ENCODE measurements around the gene KCNK3. TPM values are rescaled to one million over a fixed set of nuclear protein-coding genes. Genes with fewer than 3 reads are reported as not detected.
"Not testable (repeated sequence)": the region's sequence is repeated elsewhere in the genome, so short reads cannot be mapped to it uniquely, and the experiment has no call there.

The KCNK3 gene
- total RNA-seq, 1 donor from 2014 or later: 1.9 TPM

DNA sequence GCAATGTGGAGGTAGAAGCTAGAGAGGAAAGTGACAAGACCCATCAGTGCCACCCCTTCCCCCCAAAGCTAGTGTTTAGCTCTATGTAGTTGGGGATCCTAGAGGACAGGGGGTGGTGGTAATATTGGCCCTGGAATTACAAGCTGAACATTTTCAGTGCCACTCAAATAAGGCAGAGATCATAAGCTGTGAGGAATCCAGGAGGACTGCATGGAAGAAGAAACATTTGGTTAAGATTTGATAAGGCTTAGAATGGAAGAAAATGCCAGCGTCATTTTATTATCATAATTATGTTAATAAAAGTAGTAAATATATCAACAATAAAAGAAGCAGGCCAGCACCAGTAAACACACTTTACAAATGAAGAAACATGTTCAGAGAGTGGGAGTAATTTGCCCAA is 33.7 kb downstream of the KCNK3 start:
- no peak for DNase-seq (ENCODE audit: low spot score)

DNA sequence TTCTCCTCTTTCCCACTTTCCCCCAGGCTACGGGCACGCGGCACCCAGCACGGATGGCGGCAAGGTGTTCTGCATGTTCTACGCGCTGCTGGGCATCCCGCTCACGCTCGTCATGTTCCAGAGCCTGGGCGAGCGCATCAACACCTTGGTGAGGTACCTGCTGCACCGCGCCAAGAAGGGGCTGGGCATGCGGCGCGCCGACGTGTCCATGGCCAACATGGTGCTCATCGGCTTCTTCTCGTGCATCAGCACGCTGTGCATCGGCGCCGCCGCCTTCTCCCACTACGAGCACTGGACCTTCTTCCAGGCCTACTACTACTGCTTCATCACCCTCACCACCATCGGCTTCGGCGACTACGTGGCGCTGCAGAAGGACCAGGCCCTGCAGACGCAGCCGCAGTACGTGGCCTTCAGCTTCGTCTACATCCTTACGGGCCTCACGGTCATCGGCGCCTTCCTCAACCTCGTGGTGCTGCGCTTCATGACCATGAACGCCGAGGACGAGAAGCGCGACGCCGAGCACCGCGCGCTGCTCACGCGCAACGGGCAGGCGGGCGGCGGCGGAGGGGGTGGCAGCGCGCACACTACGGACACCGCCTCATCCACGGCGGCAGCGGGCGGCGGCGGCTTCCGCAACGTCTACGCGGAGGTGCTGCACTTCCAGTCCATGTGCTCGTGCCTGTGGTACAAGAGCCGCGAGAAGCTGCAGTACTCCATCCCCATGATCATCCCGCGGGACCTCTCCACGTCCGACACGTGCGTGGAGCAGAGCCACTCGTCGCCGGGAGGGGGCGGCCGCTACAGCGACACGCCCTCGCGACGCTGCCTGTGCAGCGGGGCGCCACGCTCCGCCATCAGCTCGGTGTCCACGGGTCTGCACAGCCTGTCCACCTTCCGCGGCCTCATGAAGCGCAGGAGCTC is 35.4 kb downstream of the KCNK3 start:
- no peak for DNase-seq (ENCODE audit: low spot score)

DNA sequence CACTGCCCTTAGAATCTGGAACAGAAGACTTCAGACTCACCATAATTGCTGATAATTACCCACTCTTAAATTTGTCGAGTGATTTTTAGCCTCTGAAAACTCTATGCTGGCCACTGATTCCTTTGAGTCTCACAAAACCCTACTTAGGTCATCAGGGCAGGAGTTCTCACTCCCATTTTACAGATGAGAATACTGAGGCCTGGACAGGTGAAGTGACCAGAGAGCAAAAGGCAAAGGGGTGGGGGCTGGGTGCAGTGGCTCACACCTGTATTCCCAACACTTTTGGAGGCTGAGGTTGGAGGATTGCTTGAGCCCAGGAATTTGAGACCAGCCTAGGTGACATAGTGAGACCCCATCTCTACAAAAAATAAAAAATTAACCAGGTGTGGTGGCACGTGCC is 36.8 kb downstream of the KCNK3 start:
- no peak for DNase-seq (ENCODE audit: low spot score)

DNA sequence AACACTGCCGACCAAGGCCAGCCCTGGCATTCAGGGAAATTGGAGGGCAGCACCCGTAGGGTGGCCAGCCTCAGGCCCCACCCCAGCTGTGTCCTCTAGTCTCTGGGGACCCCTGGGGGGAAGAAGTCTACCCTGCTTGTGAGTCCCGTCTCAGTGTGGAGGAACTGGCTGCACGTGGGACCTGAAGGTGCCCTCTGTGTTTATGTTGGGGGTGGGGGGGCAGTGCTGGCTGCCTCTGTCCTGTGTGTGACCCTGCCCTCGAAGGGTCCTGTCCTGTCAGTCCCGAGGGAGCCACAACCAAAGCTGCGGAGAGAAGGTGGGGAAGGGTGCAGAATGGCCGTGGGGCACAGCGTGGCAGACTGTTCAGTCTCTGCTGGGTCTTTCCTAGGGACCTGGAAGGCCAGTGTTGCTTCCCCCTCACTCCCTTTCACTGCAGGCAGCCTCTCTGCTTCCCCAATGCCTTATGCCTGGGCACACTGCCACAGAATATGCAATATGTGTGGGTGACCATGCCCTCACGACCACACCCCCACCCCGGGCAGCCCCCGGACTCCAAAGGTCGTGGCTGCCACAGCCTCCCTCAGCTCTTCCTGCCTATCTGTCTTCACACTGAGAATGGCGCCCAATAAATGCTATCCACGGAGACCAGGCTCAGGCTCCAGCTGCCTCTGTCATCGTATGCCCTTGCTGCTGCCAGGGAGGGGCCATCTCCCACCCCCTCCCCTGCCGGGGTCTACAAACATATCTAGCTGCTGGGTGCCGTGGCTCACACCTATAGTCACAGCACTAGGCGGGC is 38.2 kb downstream of the KCNK3 start:
- no peak for DNase-seq (ENCODE audit: low spot score)

DNA sequence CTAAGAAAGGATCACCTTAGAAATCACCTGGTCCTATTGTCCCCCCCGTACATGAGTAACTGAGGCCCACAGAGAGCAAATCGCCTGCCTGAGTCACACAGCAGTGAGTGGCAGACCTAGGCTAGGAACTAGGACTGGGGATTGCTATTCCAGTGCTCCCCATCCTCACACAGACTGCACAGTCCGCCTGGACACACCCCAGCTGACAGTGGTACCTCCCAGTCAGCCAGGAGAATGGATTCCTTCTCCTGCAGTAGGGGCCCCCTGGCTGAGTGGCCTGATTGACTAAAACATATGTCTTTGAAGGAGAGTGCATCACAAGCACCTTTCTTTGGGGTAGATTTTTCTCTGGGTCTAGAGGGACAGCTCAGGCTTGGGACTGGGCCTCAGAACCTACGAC is 39.2 kb downstream of the KCNK3 start:
- DNase-seq (ENCODE audit: low spot score): no peak

DNA sequence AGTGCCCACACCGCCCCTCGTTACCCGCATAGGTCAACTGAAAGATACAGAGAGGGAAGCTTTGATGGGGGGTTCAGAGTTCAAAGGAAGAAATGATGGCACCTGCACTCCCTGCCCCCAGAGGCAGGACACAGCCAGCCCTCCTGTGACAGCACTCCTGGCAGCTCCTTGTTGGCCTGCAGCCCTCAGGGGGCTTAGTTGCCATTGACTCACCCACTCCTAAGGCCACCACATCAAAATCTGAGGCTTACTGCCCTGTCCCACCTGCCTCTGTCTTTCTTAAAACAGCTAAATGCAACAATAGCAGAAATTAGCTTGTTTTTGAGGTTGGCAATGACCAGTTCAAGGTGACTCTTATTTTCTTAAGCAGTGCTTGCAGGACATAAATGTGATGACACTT is 39.9 kb downstream of the KCNK3 start:
- no peak for DNase-seq (ENCODE audit: low spot score)

DNA sequence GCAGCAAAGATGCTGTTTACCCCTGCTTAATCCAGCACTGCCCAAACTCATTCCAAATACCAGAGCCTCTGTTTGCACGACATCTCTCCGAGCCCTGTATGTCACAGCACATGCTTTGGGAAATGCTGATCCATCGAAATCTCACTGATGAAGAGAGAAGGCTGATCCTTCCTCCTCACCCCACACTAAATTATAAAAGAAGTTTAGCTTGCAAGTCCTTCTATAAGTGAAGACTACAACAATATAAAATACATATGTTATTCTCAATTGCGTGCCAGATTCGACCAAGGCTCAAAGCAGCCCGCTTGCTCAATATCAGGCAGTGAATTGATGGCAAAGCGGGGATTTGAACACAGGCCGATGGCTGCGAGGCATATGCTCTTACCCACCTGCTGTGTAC is 40.9 kb downstream of the KCNK3 start:
- no peak for DNase-seq (ENCODE audit: low spot score)

DNA sequence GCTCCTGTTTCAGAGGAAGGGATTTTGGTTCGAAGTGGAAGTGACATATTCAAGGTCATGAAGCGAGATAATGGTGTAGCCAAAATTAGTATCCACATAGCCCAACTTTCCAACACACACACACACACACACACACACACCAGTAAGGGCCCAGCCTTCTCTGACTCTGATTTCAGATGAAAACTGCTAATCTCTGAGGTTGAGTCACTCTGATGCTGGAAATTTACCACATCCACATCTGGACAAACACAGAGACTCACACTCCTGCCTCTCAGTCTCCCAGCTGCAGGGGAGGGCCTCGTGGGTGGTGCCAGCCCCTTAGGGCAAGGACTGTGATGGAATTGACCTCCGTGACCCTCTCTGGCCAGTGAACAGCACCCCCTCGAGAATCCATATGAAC is 42.6 kb downstream of the KCNK3 start:
- DNase-seq (ENCODE audit: low spot score): no peak

DNA sequence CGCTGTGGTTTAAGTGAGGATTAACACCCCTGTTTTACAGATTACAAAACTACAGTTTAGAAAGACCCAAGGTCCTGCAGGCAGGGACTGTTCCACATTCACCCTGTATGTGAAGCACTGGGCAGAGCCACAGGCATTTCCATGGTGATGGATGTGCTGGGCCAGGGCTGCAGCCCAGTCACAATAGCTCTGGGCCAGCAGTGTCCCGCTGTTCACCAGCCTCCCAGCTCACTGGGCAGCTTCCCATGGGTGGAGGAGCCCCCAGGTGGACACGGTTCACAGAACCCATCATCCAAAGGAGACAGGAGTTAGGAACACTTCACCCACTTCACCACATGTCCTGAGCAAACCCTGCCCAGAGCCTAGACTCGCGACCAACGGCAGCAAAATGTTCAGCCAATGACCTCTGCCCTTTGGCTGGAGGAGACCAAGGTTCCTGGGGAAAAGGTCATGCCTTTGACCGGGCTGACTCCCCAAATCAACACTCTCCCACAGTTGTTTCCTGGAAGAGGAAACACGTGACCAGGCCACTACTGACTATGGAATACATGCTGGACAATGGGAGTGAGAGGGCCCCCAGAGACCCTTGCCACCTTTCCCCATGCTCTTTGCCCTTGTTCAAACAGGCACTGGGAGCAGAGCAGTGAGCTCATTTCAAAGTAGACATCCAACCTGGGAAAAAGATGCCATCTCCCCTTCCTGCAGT is 43.5 kb downstream of the KCNK3 start:
- no peak for DNase-seq (ENCODE audit: low spot score)

DNA sequence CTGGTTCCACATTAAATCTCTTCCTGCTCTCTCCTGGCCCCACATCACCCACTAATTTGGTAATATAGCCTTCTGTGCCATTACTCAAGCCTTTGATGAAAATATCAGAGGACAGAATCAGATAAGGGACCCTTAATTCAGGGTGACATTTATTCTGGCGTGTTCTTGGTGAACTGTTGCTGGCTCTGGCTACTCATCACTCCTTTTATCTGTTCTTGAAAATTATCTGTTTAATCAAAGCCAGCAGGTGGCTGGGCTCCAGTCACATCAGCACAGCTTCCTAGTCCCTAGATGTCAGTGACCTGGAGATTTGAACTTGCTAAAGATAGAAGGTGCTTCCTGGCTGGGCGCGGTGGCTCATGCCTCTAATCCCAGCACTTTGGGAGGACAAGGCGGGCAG is 44.7 kb downstream of the KCNK3 start:
- DNase-seq (ENCODE audit: low spot score): no peak

DNA sequence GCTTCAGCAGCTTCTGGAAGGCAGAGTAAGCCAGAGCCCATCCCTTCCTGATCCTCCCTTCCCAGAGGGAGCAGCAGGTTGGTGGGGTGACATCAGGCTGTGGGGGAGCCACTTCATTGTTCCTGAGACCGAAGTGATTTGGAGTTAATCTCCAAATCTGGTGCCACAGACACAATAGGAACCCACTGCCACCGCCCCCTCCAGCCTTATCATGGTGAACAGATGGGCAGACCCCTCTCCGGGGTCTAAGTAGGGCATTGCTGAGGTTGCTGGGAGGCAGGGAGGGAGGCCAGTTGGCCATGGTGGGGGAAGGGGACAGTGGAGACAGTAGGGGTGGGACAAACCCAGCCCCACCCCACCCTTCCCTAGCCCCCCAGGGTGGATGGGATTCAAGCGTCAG is 46.0 kb downstream of the KCNK3 start:
- DNase-seq (ENCODE audit: low spot score): no peak

DNA sequence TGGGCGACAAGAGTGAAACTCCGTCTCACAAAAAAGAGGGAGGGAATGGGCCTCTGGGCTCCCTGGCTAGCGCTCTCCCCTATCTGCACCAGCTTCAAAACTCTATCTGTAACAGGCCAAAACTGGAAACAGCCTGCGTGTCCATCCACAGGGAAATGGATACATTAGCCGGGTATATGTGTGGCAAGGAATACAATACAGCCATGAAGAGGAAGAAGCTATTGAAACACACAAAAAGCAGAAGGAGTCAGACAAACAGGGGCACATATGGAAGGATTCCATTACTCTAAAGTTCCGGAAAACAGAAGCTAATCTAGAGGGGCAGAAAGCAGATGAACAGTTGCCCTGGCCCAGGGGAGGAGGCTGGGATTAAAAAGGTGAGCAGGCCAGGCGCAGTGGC is 47.0 kb downstream of the KCNK3 start:
- no peak for DNase-seq (ENCODE audit: low spot score)

DNA sequence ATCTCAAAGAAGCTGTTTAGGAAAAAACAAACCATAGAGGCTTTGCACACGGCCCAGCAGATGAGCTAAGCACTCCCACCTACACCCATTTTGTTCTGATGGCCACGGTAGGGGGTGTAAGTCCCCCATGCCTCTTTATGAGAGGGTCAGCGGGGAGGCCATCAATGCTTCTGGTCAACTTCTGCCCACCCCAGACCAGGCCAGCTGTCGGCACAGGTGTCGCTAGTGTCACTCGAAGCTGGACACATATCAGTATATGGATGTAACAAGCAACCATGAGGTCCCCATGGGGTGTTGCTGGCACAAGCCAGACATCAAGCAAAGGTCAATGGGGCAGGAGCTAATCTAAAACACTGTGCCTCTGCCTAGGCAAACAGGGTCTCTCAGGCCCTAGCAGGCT is 47.8 kb downstream of the KCNK3 start:
- DNase-seq (ENCODE audit: low spot score): no peak

DNA sequence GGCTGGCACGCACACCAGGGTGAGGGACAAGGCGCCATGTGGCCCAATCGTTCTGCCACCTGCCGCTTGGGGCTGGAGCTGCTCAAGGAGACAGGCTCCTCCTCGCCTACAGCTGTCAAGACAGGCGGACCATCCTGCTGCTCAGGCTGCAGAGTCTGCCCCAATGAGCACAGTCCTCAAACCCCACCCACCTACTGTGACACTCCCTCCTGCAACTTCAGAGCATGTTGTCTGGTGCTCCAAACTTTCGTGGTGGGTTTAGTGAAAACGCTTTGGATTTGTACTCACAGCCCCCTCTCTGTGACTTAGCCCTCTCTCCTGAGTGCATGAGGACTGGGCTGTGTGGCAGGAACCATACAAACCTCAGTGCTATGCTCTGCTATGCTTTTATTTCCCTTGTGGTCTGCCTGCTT is 48.4 kb downstream of the KCNK3 start:
- no peak for DNase-seq (ENCODE audit: low spot score)

DNA sequence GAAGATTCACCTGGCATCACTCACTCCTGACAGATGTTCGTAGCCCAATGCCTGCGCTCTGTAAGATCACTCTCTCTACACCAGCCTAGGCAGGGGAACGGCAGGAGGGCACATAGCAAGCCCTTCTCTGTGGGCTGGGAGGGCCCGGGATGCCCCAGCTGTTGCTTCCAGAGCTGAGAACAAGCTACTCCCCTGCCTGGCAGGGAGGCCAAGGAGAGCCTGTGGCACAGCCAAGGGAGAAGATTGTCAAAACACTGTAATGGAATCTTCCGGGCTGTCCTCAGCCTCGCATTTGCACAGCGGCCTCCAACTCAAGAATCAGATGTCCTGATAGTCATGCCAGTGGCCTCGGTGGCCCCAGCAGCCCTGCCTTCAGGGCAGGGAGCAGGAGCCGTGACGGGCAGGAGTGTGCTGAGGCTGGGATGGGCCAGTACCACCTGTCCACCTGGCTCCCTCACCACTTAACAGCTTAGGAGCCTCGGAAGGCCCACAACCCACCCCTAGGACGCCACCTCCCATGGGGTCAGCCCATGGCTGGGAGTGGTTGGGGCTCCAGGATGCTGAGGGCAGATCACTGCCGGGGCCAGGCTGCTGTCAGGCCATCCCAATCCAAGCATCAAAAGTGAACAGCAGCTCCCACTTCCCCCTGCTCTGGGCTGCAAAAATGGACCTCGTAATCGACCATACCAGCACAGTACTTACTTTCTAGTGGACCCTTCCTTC is 49.7 kb downstream of the KCNK3 start:
- DNase-seq (ENCODE audit: low spot score): no peak

DNA sequence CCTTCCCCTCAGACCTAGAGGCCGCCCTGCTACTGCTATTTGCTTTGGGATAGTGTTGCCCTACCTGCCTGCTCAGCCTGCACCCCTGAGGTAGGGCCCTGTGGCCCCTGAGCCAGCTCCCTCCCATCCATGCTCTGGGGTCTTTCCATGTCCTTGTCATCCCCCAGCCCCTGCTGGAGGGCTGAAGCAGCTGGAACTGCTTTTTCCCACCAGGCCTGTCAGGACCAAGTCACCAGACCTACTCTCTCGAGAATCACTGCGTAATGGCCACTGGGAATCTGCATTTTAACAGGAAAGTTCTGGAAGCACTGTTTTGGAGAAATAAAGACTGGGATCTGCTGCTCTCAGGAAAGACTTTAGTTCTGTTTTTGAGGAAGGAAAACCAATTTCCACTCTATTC is 51.3 kb downstream of the KCNK3 start:
- no peak for DNase-seq (ENCODE audit: low spot score)

DNA sequence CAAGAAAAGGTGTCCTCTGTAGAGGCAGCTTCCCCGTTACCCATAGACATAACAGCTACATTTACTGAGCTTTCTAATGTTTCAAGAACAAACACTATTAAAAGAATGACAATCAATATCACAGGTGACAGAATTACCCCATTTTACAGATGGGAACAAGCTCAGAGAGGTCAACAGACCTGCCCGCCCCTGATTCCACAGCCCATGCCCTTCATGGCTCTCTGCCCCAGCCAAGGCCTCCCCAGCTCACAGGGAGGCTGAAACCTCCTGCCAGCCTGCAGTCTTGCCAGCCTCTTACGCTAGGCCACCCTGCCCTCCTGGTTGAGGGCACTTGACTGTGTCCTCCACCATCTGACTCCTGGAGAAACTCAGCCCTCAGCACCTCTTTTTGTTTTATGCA is 52.4 kb downstream of the KCNK3 start:
- no peak for DNase-seq (ENCODE audit: low spot score)

DNA sequence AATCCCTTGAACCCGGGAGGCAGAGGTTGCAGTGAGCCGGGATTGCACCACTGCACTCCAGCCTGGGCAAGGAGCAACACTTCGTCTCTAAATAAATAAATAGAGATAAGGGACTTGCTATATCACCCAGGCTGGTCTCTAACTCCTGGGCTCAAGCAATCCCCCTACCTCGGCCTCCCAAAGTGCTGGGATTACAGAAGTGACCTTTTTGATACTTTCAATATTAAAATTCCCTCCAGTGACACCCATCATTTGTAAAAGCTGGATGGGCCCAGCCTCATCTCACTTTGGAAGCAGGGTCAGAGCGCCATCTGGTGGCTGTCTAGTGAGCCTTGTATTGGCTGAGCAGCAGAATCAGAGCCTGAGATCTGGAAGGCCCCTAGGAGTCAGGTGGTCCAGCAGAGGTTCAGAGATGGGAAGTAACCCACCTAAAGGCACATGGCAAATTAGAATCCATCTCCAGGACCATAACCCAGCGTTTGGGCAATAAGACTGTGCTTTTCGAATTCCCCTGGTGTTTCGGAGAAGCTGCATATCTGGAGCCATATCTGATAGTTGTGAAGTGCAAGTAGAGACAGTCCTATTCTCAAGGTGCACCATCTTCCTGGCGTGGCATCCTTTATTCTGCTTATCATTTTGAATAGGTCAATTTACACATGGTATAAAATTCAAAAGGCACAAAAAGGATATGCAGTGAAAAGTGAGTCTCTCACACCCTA is 53.2 kb downstream of the KCNK3 start:
- DNase-seq (ENCODE audit: low spot score): peak; percentile 93

DNA sequence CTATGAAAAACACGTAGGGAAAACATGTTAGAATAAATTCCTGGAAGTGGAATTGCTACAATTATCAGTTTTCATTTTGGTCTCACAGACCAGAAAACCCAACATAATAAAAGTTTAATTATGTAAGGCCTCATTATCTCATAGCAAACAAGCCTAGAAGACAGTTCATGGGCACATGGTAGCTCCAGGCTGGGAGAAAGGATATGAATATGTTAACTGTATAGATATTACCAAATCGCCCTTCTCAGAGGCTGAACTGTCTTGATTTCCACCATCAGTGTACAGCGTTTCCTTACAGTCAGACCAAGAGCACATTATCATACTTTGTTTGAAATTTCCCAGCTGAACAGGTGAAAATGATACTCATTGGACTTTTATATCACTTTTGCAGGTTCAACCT is 54.4 kb downstream of the KCNK3 start:
- DNase-seq (ENCODE audit: low spot score): no peak

DNA sequence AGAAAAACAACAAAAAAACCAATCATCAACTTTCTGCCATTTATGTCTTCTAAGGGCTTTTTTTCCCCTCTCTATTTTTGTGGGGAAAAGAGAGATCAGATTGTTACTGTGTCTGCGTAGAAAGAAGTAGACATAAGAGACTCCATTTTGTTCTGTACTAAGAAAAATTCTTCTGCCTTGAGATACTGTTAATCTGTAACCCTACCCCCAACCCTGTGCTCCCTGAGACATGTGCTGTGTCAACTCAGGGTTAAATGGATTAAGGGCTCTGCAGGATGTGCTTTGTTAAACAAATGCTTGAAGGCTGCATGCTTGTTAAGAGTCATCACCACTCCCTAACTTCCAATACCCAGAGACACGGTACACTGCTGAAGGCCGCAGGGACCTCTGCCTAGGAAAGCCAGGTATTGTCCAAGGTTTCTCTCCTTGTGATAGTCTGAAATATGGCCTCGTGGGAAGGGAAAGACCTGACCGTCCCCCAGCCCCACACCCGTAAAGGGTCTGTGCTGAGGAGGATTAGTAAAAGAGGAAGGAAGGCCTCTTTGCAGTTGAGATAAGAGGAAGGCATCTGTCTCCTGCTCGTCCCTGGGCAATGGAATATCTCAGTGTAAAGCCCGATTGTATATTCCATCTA is 57.4 kb downstream of the KCNK3 start:
- not testable (repeated sequence) for DNase-seq (ENCODE audit: low spot score)
